ENCODE measurements around the gene CDK5RAP2.

- TF ChIP-seq CTCF (conservative IDR thresholded peaks at IDR 0.05; ENCODE audit: low read length) (no peak), EZH2phosphoT487 (IDR thresholded peaks at IDR 0.05; ENCODE audit: borderline replicate concordance) (no peak)
Observed at GRCh38 chr9:120379611-120380010, 200.4 kb downstream of the CDK5RAP2 start.
